NCI-H2029 treated with DMSO at 0.1 percent for 48 hours (cell line): ENCODE measurements around the gene RASAL3.

ENCODE experiments used
- DNase-seq: peaks from one replicate; lab custom pipeline; 2025; lab: John Stamatoyannopoulos, UW

The RASAL3 gene

GRCh38 chr19:15448778-15449619 lies 15.3 kb downstream of the RASAL3 start:
- DNase-seq = no peak

GRCh38 chr19:15448044-15448777 lies 16.1 kb downstream of the RASAL3 start:
- DNase-seq = no peak

DNA sequence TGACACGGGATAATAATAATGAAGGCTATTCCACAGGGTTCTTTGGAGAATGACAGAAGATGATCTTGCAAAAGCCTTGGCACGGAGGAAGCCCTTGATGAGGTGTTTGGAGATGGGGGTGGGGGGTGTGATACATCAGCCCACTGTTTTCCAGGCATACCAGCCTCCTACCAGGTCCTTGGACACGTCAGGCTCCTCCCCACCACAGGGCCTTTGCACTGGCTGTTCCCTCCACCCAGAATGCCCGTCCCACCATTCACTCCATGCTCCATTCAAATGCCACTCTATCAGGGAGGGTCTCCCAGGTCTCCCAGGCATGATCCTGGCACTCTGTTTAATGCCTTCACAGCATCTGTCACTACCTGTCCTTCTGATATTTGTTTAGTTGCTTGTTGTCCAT lies 17.3 kb downstream of the RASAL3 start:
- no peak for DNase-seq

GRCh38 chr19:15445807-15446376 lies 18.5 kb downstream of the RASAL3 start:
- DNase-seq = no peak

DNA sequence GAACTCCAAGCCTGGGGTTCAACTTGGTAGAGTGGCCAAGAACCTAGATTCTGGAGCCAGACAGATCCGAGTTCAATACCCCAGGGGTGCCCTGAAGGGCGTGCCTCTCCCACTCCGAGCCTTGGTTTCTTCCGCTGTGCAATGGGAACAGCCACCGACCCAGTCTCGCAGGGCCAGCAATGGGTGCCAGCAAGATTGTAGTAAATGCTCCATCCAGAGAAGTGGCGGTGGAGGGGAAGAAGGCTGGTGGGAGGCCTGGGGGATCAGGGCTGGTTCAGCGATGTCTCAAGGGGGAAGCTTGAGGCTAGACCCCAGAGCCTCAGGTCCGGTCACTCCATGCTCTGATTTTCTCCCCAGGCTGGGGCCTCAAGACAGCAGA lies 19.1 kb downstream of the RASAL3 start:
- no peak for DNase-seq

- DNase-seq = no peak
Observed at GRCh38 chr19:15444505-15445226, 19.7 kb downstream of the RASAL3 start.

- no peak for DNase-seq
Observed at GRCh38 chr19:15443838-15444237, 20.5 kb downstream of the RASAL3 start.

GRCh38 chr19:15443325-15443724 lies 21.0 kb downstream of the RASAL3 start:
- no peak for DNase-seq

DNA sequence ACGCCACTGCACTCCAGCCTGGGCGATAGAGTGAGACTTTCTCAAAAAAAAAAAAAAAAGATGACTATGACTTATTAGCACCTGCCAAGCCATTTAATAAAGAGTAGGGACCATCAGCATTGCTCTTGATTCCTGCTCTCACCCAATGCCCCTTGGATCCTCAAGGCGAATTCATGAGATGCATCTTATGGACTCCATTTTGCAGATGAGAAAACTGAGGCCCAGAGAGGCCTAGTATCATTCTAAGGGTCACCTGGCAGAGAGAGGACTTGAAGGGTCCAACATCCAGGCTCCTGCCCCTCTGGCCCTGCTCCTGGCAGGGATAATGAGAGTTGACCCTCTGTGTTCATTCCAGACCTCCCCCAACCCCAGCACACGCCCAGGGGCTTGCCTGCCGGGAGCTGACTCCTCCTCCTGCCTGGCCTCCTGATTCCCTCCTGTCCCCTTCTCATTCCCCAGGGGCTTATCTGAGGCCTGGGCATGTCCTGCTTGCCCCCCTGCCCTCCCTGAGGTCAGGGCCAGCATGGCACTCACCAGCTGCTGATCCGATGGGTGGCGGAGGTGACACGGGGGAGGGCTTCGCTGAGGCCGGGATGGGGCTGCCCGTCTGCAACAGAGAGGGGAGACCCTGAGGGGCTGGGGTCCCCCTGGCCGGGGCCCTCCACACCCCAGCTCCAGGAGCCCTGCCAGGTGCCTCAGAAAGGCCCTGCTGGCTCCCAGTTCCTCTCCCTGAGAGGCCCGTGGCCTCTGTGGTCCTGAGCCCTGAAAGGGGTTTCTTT lies 22.0 kb downstream of the RASAL3 start:
- DNase-seq = no peak

- DNase-seq = no peak
Observed at GRCh38 chr19:15441317-15441716, 23.0 kb downstream of the RASAL3 start.

- no peak for DNase-seq
Observed at GRCh38 chr19:15439821-15440641, 24.3 kb downstream of the RASAL3 start.

GRCh38 chr19:15439078-15439799 lies 25.1 kb downstream of the RASAL3 start:
- DNase-seq = no peak

DNA sequence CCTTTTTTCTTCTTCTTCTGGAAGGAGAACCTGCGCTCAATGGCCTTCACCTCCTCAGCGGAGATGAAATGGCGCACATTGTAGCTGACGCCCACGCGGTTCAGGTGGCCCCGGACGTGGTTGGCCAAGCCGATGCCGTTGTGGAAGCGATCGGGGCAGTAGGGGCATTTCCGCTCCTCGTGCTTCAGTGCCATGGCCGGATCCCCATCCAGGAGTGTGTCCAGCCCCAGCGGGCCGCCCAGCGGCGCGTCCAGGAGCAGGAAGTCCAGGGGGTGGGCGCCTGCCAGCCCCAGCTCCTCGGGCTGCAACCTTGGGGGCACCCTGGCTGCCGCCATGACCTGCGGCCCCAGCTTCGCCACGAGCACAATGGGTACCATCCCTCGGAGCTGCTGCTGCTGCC lies 25.8 kb downstream of the RASAL3 start:
- DNase-seq = no peak

DNA sequence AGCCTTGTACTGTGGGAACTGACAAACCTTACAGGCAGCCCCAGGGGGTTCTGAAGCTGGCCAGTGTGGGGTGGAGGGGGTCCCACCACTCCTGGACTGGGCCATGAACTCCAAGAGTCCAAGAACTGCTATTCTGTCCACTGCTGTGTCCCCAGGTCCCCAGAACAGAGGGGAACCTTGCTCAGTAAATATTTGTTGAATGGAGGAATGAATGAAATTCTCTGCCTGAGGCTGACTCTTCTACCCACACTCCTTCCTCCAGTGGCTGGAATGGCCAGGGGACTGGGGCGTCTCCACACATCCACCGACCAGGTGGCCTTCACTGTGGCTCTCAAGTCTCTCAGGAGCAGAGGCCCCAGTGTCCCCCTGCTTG lies 26.2 kb downstream of the RASAL3 start:
- no peak for DNase-seq

GRCh38 chr19:15437355-15438123 lies 26.8 kb downstream of the RASAL3 start:
- no peak for DNase-seq

GRCh38 chr19:15436826-15437110 lies 27.6 kb downstream of the RASAL3 start:
- no peak for DNase-seq

DNA sequence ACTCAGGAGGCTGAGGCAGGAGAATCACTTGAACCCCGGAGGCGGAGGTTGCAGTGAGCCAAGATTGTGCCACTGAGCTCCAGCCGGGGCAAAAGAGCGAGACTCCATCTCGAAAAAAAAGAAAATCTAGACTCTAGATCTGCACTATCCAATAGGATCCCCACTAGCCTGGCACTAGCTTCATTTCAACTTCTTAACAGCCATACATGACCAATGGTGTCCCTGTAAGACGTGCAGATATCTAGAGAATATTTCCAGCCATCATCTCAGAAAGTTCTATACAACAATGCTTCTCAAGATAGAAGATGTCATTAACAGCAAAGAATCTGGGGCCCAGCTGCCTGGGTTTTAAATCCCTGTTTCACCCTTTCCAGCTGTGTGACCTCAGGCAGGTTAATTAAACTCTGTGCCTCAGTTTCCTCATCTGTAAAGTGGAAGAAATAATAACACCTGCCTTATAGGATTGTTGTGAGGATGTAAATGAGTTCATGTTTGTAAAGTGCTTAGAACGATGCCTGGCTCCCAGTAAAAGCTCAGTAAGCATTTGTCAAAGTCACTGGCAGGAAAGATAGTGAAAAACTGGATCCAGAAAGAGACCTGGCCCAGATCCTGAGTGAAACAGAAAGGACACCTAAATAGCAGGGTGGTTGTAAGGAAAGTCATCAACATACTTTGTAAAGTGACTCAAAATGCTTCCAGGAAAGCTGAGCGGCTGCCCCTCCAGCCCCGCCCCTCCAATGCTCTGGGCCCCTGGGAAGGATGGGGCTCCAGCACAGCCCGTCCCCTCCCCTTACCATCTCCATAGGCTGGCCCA lies 28.1 kb downstream of the RASAL3 start:
- DNase-seq = no peak

- DNase-seq = no peak
Observed at GRCh38 chr19:15433519-15434069, 30.8 kb downstream of the RASAL3 start.
